T-helper 2 cell treated with Interferon-gamma antibody and Interleukin-4, amounts not matched to agents 5 μg/mL and 100 μg/mL, for 36 hours (primary cell): ENCODE data around the gene CCDC34.
A peak's percentile ranks its signal among the peaks of the same experiment; 100 is the strongest.

Source experiments
- DNase-seq: peaks from one replicate; pipeline ENCODE4 v3.0.0; 2021; ENCODE audit warnings: low spot score
- H3K27ac Mint-ChIP-seq: one replicate; pipeline ENCODE4 v1.8.0; 2021; ENCODE audit warnings: mild to moderate bottlenecking, mixed read lengths
- H3K27me3 Mint-ChIP-seq: one replicate; pipeline ENCODE4 v1.8.0; 2021; ENCODE audit warnings: low read depth, mixed read lengths
- H3K36me3 Mint-ChIP-seq: one replicate; pipeline ENCODE4 v1.8.0; 2021; ENCODE audit warnings: low read depth, mixed read lengths
- H3K4me1 Mint-ChIP-seq: one replicate; pipeline ENCODE4 v1.8.0; 2021; ENCODE audit warnings: low read depth, mixed read lengths
- H3K4me3 Mint-ChIP-seq: one replicate; pipeline ENCODE4 v1.8.0; 2022; ENCODE audit warnings: mild to moderate bottlenecking, moderate library complexity, mixed read lengths
- H3K9me3 Mint-ChIP-seq: one replicate; pipeline ENCODE4 v1.8.0; 2021; ENCODE audit warnings: mixed read lengths

The CCDC34 gene

DNA sequence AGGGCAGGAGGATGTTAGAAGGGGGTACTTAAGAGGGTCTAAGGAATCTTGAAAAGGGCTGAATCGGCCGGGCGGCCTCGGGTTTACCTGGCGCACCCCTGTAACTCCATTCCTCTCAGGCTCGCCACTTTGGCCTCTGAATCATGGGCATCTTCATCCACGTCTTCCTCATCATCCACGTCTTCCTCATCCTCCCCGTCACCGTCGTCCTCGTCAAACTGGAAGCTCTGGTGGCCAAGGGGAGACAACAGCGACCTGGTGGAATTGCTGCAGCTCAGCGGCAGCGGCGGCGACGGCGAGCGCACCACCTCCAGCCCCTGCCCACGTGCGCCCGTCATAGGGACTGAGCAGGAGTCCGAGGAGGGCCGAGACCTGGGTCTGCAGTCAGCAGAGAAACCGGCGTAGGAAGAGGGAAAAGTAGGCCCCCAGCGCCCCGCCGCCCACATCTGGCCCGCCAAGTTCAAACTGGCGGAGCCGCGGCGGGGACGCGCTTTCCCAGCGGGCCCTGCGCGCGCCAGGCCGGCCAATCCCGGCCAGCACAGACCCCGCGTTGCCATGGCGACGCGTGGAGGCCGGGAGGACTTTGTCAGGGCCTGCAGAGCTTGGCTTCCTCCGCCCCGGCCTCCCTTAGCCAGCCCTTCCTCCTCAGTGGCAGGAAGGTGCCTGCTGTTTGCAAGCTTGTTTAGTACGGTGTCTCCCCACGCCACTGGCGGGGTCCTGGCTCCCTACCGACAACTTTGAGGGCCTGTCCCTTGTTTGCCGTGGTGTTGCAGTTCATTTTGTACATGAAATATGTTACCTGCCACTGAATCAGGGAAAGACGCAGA is at the start of gene CCDC34:
Gene CCDC34, minus strand, starts transcription at position 467 of the 827 bp plus-strand sequence. Its CDS starts 21 bp downstream, at position 446.
- Mint-ChIP-seq H3K27ac (peak within 1 kb of the TSS; percentile 70), H3K4me3 (peak within 1 kb of the TSS; percentile 94), H3K36me3 (no peaks in the 10 kb centered on the region), H3K4me1 (peaks cover 17% of the 10 kb centered on the region), H3K27me3 (peaks cover 3% of the 10 kb centered on the region), H3K9me3 (no peaks in the 10 kb centered on the region)
- peak; percentile 91 for DNase-seq

- Mint-ChIP-seq H3K4me1 (no peaks in the 10 kb centered on the region), H3K9me3 (no peaks in the 10 kb centered on the region), H3K36me3 (no peaks in the 10 kb centered on the region), H3K27ac (no peak overlapping the region), H3K4me3 (no peak overlapping the region), H3K27me3 (peaks cover 15% of the 10 kb centered on the region)
- DNase-seq, result no peak
Measured at GRCh38 chr11:27412192-27412691, 49.2 kb upstream of the CCDC34 start.

GRCh38 chr11:27411328-27411727 is 48.3 kb upstream of the CCDC34 start:
- Mint-ChIP-seq H3K27ac (no peak overlapping the region), H3K4me1 (no peaks in the 10 kb centered on the region), H3K9me3 (no peaks in the 10 kb centered on the region), H3K4me3 (no peak overlapping the region), H3K36me3 (no peaks in the 10 kb centered on the region), H3K27me3 (peaks cover 16% of the 10 kb centered on the region)
- no peak for DNase-seq

DNA sequence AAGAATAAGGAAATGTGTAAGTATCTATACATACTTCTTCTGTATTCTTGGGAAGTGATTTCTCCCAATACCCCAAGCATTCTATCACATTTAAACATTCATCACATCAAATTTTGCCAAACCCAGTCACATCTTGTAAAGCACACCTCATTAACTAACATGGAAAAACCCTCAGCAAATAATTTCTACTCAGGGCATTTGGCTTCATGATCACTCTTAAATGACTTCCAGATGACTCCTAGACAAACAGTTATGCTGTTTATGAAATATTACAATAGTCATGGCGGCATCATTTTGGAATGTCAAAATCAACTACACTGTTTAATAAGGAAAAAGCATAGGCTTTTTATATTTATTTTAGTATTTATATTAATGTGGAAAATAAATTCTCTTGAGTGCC is 47.3 kb upstream of the CCDC34 start:
- peaks cover 16% of the 10 kb centered on the region for H3K27me3 Mint-ChIP-seq
- no peaks in the 10 kb centered on the region for H3K9me3 Mint-ChIP-seq
- no peak overlapping the region for H3K4me3 Mint-ChIP-seq
- H3K4me1 Mint-ChIP-seq, result no peaks in the 10 kb centered on the region
- no peaks in the 10 kb centered on the region for H3K36me3 Mint-ChIP-seq
- no peak overlapping the region for H3K27ac Mint-ChIP-seq
- no peak for DNase-seq

DNA sequence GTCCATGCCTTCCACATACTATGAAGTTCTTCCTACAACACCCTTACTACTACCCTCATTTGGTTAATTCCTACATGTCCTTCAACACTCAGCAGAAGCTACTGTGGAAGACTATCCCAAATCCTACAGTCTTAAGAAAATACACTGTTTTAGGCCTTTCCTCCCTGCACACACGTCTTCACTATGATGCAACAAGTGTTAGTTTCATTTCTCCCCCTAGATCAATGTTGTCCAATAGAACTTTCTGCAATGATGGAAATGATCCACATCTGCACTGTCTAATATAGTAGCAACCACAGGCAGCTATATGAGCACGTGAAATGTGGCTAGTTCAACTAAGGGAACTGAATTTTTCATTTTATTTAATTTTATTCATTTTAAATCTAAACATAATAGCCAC is 46.7 kb upstream of the CCDC34 start:
- Mint-ChIP-seq H3K4me1 (no peaks in the 10 kb centered on the region), H3K4me3 (no peak overlapping the region), H3K36me3 (no peaks in the 10 kb centered on the region), H3K27me3 (peaks cover 13% of the 10 kb centered on the region), H3K9me3 (no peaks in the 10 kb centered on the region), H3K27ac (no peak overlapping the region)
- no peak for DNase-seq

DNA sequence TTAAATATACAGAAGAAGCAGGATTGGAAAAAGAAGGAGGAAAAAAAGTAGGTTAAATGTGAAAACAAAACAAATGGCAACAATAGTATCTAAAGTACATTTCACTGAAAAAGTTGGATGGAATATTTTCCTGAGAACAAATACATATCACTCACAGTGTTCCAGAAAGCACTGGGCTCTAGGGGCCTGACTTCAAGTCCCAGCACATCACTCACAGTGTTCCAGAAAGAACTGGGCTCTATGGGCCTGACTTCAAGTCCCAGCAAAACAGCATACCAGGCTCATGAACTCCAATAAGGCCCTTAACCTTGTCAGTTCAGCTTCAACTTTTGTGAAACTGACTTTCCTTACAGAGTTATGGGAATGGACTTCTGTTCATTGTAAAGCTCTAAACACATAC is 46.0 kb upstream of the CCDC34 start:
- Mint-ChIP-seq H3K27ac (no peak overlapping the region), H3K4me1 (no peaks in the 10 kb centered on the region), H3K36me3 (no peaks in the 10 kb centered on the region), H3K27me3 (peaks cover 20% of the 10 kb centered on the region), H3K4me3 (no peak overlapping the region), H3K9me3 (no peaks in the 10 kb centered on the region)
- DNase-seq, result no peak

DNA sequence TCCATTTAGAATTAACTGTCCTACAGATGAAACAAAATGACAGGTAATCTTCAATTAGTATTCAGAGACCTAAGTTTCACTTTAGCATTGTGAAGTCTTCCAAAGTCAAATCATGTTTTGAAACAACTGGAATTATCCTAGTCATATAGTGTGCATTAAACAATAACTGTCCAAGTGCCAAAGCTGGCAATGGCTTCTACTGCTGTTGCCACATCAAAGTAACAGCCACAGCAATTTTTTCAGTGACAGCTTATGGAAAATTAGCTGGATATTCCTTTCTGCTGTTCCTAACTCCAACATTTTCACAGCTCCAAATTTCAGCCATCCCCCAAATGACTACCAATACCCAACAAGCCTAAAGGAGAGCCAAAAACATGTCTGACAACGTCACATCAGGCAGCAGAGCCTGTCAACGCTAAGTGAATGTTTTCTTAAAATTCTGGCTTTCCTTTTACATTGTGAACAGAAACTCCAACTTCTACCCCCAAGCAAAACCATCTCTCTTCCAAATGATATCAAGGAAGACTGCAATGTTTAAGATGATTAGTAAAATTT is 45.3 kb upstream of the CCDC34 start:
- Mint-ChIP-seq H3K27ac (no peak overlapping the region), H3K9me3 (no peaks in the 10 kb centered on the region), H3K36me3 (no peaks in the 10 kb centered on the region), H3K4me3 (no peak overlapping the region), H3K4me1 (no peaks in the 10 kb centered on the region), H3K27me3 (peaks cover 17% of the 10 kb centered on the region)
- no peak for DNase-seq

DNA sequence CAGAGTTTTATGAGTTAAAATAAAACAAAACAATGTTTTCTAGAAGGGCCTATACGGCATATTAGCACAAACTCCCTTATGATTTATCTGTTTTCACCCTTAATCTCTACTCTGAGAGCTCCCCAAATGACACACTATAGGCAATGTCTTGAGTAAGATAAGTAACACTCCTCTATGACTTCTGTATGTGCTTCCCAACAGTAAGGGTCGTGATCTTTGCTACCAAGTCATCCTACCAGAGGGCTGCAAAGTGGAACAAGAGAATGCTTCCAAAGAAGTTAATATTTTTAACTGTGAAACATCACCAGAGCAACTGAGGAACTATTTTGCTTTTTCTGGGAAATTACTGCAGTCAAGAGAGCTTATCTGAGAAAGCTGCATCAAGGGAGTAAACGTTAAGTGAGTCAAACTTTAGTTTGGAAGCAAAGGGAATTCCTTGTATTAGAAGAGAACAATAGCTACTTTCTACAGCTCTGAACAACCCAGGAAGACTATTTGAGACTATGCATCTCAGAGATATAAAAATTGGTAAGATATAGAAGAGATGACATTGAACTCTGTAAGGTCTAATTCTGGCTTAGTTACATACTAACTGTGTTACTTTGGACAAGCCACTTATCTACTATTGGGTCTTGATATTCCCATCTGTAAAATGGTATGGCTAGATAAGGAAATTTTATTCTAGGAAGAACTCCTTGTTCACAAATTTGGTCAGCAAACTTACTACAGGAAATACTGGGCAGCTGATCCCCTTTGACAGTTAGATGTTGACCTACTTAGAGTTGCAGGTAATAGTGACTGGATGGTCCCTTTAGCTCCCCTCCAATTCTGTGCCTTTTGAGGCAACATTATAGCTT is 43.7 kb upstream of the CCDC34 start:
- no peak for DNase-seq
- no peaks in the 10 kb centered on the region for H3K9me3 Mint-ChIP-seq

GRCh38 chr11:27405134-27405533 is 42.1 kb upstream of the CCDC34 start:
- Mint-ChIP-seq H3K27ac (no peak overlapping the region), H3K9me3 (no peaks in the 10 kb centered on the region), H3K27me3 (peaks cover 15% of the 10 kb centered on the region), H3K4me1 (no peaks in the 10 kb centered on the region), H3K4me3 (no peak overlapping the region), H3K36me3 (no peaks in the 10 kb centered on the region)
- DNase-seq, result no peak

More for the DNA sequence above, 43.7 kb upstream of the CCDC34 start:
- no peaks in the 10 kb centered on the region for H3K36me3 Mint-ChIP-seq
- H3K4me3 Mint-ChIP-seq, result no peak overlapping the region
- H3K4me1 Mint-ChIP-seq, result no peaks in the 10 kb centered on the region
- no peak overlapping the region for H3K27ac Mint-ChIP-seq
- peaks cover 15% of the 10 kb centered on the region for H3K27me3 Mint-ChIP-seq

DNA sequence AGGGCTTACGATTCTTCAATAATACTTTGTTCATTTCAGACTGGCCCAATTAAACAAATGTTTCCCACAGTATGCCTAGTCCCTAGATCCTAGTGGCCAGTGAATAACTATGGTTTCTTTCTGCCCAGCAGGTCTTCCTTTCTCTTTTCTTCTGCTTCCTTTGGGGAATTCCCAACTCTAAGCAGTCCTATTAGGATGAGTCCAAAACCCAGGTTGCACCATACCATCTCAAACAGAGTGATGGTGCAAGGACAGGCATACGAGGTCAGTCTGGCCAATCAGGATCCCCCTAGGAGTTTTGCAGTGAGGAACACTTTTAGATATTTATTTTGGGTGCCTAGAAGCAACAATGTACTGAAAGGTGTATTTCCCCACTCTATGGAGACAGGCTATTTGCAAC is 41.4 kb upstream of the CCDC34 start:
- Mint-ChIP-seq H3K27ac (no peak overlapping the region), H3K4me3 (no peak overlapping the region), H3K36me3 (no peaks in the 10 kb centered on the region), H3K9me3 (no peaks in the 10 kb centered on the region), H3K27me3 (peaks cover 12% of the 10 kb centered on the region), H3K4me1 (no peaks in the 10 kb centered on the region)
- no peak for DNase-seq

DNA sequence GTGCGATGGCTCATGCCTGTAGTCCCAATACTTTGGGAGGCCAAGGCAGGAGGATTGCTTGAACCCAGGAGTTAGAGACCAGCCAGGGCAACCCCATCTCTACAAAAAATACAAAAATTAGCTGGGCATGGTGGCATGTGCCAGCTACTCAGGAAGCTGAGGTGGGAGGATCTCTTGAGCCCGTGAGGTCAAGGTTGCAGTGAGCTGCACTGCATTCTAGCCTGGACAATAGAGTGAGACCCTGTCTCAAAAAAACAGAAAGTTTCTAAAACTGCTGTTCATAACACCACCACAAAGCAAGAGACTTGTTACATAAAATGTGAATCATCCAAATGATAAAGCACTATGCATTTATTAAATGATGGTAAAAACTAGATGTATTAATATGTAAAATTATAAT is 40.2 kb upstream of the CCDC34 start:
- Mint-ChIP-seq H3K27ac (no peak overlapping the region), H3K27me3 (peaks cover 8% of the 10 kb centered on the region), H3K9me3 (no peaks in the 10 kb centered on the region)

GRCh38 chr11:27402450-27402849 is 39.4 kb upstream of the CCDC34 start:
- DNase-seq, result no peak
- H3K27me3 Mint-ChIP-seq, result peaks cover 9% of the 10 kb centered on the region
- no peak overlapping the region for H3K4me3 Mint-ChIP-seq
- H3K36me3 Mint-ChIP-seq, result no peaks in the 10 kb centered on the region
- H3K27ac Mint-ChIP-seq, result no peak overlapping the region
- H3K4me1 Mint-ChIP-seq, result no peaks in the 10 kb centered on the region
- H3K9me3 Mint-ChIP-seq, result no peaks in the 10 kb centered on the region

More for the DNA sequence above, 40.2 kb upstream of the CCDC34 start:
- Mint-ChIP-seq H3K4me3 (no peak overlapping the region), H3K36me3 (no peaks in the 10 kb centered on the region), H3K4me1 (no peaks in the 10 kb centered on the region)
- no peak for DNase-seq

DNA sequence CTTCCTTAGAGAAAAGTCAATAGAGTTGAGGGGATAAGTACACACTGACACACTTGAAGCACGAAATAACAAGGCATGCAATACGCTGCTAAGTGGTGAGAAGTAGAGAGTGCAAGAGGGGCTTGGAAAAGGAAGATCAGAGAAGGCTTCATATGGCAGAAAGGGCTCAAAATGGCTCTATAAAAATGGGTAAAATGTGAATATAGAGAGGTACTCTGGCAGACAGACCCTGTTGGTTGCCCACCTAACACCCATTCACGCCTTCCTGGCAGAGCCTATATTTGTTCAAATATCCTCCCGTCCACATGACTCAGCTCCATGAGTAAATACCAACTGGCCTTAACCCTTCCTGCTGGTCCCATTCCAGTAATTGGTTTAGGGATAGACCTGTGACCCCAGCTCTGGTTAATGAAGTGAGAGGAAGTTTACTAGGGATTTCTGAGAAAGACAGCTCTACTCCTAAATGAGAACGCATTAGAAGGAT is 38.9 kb upstream of the CCDC34 start:
- no peaks in the 10 kb centered on the region for H3K4me1 Mint-ChIP-seq
- H3K9me3 Mint-ChIP-seq, result no peaks in the 10 kb centered on the region
- DNase-seq, result no peak
- no peaks in the 10 kb centered on the region for H3K36me3 Mint-ChIP-seq
- H3K27me3 Mint-ChIP-seq, result peaks cover 13% of the 10 kb centered on the region
- no peak overlapping the region for H3K27ac Mint-ChIP-seq
- no peak overlapping the region for H3K4me3 Mint-ChIP-seq
